ENCODE results near the gene SMYD1. TPM values are rescaled to one million over a fixed set of nuclear protein-coding genes. Genes with fewer than 3 reads are reported as not detected.

The SMYD1 gene
- total RNA-seq, 1 donor from 2014 or later = 0.25 TPM

GRCh38 chr2:88127888-88128653 is 60.4 kb downstream of the SMYD1 start, which contains the start of gene FABP1:
TSS of gene FABP1 (minus strand) at chr2:88128062. CDS start at chr2:88128017, 45 bp downstream.
- H3K4me3 Mint-ChIP-seq (ENCODE audit: unreplicated experiment) = no peak within 1 kb of the TSS
- no peak for DNase-seq
- no peak within 1 kb of the TSS for H3K27ac Mint-ChIP-seq (ENCODE audit: unreplicated experiment)
- H3K4me1 Mint-ChIP-seq (ENCODE audit: low read depth, unreplicated experiment) = no peaks in the 10 kb centered on the region
- H3K9me3 Mint-ChIP-seq (ENCODE audit: unreplicated experiment) = no peaks in the 10 kb centered on the region
- H3K36me3 Mint-ChIP-seq (ENCODE audit: unreplicated experiment) = no peaks in the 10 kb centered on the region
- no peak for TF ChIP-seq CTCF (IDR thresholded peaks at IDR 0.05; ENCODE audit: partially characterized antibody, unreplicated experiment)
- no peaks in the 10 kb centered on the region for H3K27me3 Mint-ChIP-seq (ENCODE audit: unreplicated experiment)

- DNase-seq = no peak
- no peak for TF ChIP-seq CTCF (IDR thresholded peaks at IDR 0.05; ENCODE audit: partially characterized antibody, unreplicated experiment)
- Mint-ChIP-seq H3K27ac (ENCODE audit: unreplicated experiment) (no peak overlapping the region), H3K4me1 (ENCODE audit: low read depth, unreplicated experiment) (no peaks in the 10 kb centered on the region), H3K4me3 (ENCODE audit: unreplicated experiment) (no peak overlapping the region), H3K9me3 (ENCODE audit: unreplicated experiment) (no peaks in the 10 kb centered on the region), H3K27me3 (ENCODE audit: unreplicated experiment) (no peaks in the 10 kb centered on the region), H3K36me3 (ENCODE audit: unreplicated experiment) (no peaks in the 10 kb centered on the region)
These were observed 61.2 kb downstream of the SMYD1 start for GRCh38 chr2:88128654-88129312.

- H3K4me3 Mint-ChIP-seq (ENCODE audit: unreplicated experiment) = no peak overlapping the region
These were observed 61.8 kb downstream of the SMYD1 start for GRCh38 chr2:88129313-88129959.

GRCh38 chr2:88131201-88131998 is 63.8 kb downstream of the SMYD1 start:
- no peak for DNase-seq
- H3K36me3 Mint-ChIP-seq (ENCODE audit: unreplicated experiment) = no peaks in the 10 kb centered on the region
- H3K27ac Mint-ChIP-seq (ENCODE audit: unreplicated experiment) = no peak overlapping the region
- H3K4me3 Mint-ChIP-seq (ENCODE audit: unreplicated experiment) = no peak overlapping the region
- TF ChIP-seq CTCF (IDR thresholded peaks at IDR 0.05; ENCODE audit: partially characterized antibody, unreplicated experiment) = no peak
- H3K27me3 Mint-ChIP-seq (ENCODE audit: unreplicated experiment) = peaks cover 2% of the 10 kb centered on the region
- H3K9me3 Mint-ChIP-seq (ENCODE audit: unreplicated experiment) = no peaks in the 10 kb centered on the region
- no peaks in the 10 kb centered on the region for H3K4me1 Mint-ChIP-seq (ENCODE audit: low read depth, unreplicated experiment)

More at GRCh38 chr2:88129313-88129959, 61.8 kb downstream of the SMYD1 start:
- no peak for DNase-seq
- no peak for TF ChIP-seq CTCF (IDR thresholded peaks at IDR 0.05; ENCODE audit: partially characterized antibody, unreplicated experiment)
- H3K9me3 Mint-ChIP-seq (ENCODE audit: unreplicated experiment) = no peaks in the 10 kb centered on the region
- no peaks in the 10 kb centered on the region for H3K4me1 Mint-ChIP-seq (ENCODE audit: low read depth, unreplicated experiment)
- no peak overlapping the region for H3K27ac Mint-ChIP-seq (ENCODE audit: unreplicated experiment)
- no peaks in the 10 kb centered on the region for H3K36me3 Mint-ChIP-seq (ENCODE audit: unreplicated experiment)
- no peaks in the 10 kb centered on the region for H3K27me3 Mint-ChIP-seq (ENCODE audit: unreplicated experiment)
